Mucosa of descending colon (tissue), 3 donors: Measurements from ENCODE around the gene NPEPL1. TPM values are rescaled to one million over a fixed set of nuclear protein-coding genes. Genes with fewer than 3 reads are reported as not detected.
A peak's percentile ranks its signal among the peaks of the same experiment; 100 is the strongest.

ENCODE experiments used
- ATAC-seq: fragments of 200-7000 bp; cut with Tn5 transposase; one replicate; pipeline ENCODE4 v1.9.1; 2020; ENCODE audit warnings: mild to moderate bottlenecking, moderate library complexity
- DNase-seq, 3 donors: peaks; one replicate each; pipeline ENCODE4 v3.0.0-alpha.2; 2020
- H3K36me3 ChIP-seq: fragments of 200-600 bp; one replicate; pipeline ENCODE4 v1.8.0; 2021; ENCODE audit warnings: low read depth, mild to moderate bottlenecking
- H3K4me1 ChIP-seq: fragments of 200-600 bp; one replicate; pipeline ENCODE4 v1.8.0; 2021; ENCODE audit warnings: low read depth, mild to moderate bottlenecking
- H3K4me3 ChIP-seq: fragments of 200-600 bp; one replicate; pipeline ENCODE4 v1.8.0; 2021; ENCODE audit warnings: mild to moderate bottlenecking
- H3K9me3 ChIP-seq: fragments of 200-600 bp; one replicate; pipeline ENCODE4 v1.8.0; 2021; ENCODE audit warnings: mild to moderate bottlenecking
- intact Hi-C, 2 donors: fragments of 100-400 bp; cut with DNase I in 1 of 2; cut with micrococcal nuclease in 1 of 2; formaldehyde crosslinking; loops; one replicate each; pipeline versions ENCODE4 v1.11.0 to v1.11.1; 2022; cut with DNase I, micrococcal nuclease
- total RNA-seq, 3 donors: library from RNA; stranded (reverse); fragmentation: NEBNext Ultra II Directional in 2 of 3; extraction: Animal tissue kit (Norgen Biotek cat#: 25700) in 2 of 3; gene quantifications; one replicate each; pipeline versions ENCODE4 v1.2.1 to v1.2.4, GENCODE V29; 2021 to 2023
- TF ChIP-seq, protein P1 (sequence below): fragments of 200-600 bp; IDR thresholded peaks from one replicate; pipeline ENCODE4 v1.8.0; 2022; ENCODE audit warnings: antibody characterized with exemption, mild to moderate bottlenecking
- donor health status: DM: no; HTN: no; CAD: no; lungs with moderate emphysema.
- donor health status: DM: no; HTN: no; CAD: no.
- donor health status: DM: no; HTN: yes; CAD: no.

NPEPL1 gene
- total RNA-seq, 3 donors from 2014 or later: 26.8 to 41.6 (median 30.8) TPM

DNA sequence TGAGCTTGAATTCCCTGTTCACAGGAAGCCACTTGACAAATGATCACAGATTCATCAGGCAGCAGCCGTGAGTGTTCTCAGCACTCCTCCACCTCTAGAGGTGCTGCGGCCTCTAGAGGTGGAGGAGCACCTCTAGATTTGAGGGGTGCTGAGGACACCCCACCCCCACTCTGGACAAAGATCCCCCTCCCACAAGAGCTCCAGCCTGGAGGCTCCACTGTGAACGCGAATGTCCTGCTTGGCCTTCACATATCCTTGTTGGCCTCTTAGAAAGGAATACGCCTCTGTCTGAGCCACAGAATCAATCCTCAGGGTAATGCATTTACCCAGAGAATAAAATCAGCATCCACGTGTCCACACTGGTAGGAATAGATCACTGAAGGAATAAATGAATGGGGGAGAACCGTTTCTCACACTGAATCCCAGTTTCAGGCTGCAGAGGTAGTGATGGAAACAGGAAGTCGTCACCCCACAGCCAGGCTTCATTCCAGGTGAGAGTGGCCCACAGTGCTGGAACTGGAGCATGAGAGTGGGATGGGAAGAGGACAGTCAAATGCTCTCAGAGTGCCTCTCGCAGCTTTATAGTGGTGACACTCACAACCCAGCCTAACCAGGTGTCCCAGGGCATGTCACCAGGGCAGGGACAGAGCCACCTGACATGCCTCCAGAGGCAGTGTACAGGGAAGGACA lies 16.6 kb downstream of the NPEPL1 start:
- intact Hi-C loops: no loop called here

DNA sequence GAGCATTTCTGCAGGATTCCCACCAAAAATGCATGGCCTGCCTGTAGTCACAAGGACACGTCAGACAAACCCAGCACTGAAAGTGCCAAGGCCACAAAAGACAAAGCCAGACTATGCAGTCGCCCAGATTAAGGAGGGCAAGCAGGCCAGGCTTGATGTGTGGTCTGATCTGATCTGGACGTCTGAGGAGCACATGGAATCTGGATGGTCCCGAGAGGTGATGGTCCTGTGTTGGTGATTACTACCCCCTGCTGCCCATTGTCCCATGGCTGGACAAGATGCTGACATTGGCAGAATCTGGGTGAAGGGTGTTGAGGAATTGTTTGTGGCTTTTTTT lies 17.1 kb downstream of the NPEPL1 start:
- Histone ChIP-seq H3K36me3 (no peaks in the 10 kb centered on the region), H3K9me3 (no peaks in the 10 kb centered on the region), H3K4me1 (no peaks in the 10 kb centered on the region), H3K4me3 (no peak overlapping the region)
- DNase-seq (no peak), ATAC-seq (no peak)
- intact Hi-C loops: no loop called here
- TF ChIP-seq, protein P1, sequence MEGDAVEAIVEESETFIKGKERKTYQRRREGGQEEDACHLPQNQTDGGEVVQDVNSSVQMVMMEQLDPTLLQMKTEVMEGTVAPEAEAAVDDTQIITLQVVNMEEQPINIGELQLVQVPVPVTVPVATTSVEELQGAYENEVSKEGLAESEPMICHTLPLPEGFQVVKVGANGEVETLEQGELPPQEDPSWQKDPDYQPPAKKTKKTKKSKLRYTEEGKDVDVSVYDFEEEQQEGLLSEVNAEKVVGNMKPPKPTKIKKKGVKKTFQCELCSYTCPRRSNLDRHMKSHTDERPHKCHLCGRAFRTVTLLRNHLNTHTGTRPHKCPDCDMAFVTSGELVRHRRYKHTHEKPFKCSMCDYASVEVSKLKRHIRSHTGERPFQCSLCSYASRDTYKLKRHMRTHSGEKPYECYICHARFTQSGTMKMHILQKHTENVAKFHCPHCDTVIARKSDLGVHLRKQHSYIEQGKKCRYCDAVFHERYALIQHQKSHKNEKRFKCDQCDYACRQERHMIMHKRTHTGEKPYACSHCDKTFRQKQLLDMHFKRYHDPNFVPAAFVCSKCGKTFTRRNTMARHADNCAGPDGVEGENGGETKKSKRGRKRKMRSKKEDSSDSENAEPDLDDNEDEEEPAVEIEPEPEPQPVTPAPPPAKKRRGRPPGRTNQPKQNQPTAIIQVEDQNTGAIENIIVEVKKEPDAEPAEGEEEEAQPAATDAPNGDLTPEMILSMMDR: no peak

More for the DNA sequence above, 16.6 kb downstream of the NPEPL1 start:
- Histone ChIP-seq H3K4me3 (no peak overlapping the region), H3K36me3 (no peaks in the 10 kb centered on the region), H3K4me1 (no peaks in the 10 kb centered on the region), H3K9me3 (no peaks in the 10 kb centered on the region)
- TF ChIP-seq, protein P1: no peak
- DNase-seq (no peak), ATAC-seq (no peak)

DNA sequence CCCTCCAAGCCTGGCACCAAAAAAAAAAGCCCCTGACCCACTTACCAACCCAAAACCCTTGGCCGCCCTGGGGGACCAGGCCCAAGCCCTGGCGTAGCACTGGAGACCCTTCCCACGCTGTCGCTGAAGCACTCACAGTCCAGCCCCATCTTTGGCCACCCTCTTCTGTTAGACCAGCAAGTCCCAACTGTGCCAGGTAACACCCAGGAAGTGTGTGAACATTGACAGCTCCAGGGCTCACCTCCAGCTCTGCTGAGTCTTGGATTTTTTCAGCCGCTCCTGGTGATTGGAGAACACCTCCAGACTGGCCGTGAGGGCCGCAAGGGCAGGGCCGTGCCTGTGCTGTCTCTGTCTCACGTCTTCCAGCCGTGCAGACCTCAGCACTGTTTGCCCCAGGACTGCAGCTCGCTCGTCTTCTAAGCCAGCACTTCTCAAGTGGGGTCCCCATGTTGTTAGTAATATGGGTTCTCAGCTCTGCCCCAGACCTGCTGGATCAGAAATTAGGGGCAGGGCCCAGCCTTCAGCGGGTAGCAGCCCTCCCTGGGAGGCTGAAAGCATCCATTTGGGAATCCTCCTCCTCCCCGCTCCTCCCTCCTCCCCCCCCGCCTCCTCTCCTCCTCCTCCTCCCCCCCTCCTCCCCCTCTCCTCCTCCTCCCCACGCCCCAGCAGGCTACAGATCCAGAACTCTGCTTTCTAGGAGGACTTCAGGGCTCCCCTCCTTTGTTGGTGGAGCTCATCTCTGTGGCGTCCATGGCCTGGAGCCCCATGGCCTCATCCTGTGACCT lies 18.1 kb downstream of the NPEPL1 start:
- intact Hi-C loops: no loop called here
- TF ChIP-seq, protein P1: no peak
- H3K36me3 ChIP-seq: no peaks in the 10 kb centered on the region

DNA sequence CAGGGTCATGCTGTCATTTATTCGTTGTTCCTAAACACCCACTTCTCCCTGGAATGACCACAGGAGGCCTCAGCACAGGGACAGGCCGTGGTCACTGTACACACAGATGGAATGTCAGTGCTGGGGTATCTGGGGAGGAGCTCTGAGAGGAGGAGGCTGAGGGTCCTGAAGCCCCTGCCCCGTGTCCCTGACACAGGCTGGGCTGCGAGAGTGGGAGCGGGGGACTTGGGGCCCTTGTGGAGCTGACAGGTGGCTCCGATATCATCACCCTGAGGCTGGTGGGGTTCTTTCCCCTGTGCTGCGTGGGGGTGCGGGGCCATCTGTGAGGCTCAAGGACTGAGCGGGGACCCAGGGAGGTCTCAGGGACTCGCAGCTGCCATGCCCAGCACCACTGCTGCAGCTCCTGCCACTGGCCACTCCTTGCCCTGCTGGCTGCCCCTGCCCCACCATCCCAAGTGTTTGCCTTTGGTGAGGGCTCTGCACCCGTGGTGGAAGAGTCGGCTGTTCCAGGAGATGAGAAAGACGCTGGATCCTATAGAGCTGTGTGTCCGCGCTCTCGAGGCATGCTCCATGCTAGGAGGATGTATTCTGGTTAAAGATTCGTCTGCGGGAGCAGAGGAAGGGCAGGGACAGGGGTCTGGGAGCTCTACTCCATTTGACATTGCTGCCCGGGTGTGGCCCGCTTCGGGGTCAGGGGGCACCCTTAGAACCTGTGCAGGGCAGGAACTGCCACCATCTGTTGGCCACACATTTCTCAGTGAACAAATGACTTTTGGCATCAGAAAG lies 18.9 kb downstream of the NPEPL1 start:
- TF ChIP-seq, protein P1: no peak
- H3K36me3 ChIP-seq: no peaks in the 10 kb centered on the region
- H3K9me3 ChIP-seq: no peaks in the 10 kb centered on the region
- no peak overlapping the region for H3K4me3 ChIP-seq
- no peak for ATAC-seq
- no peaks in the 10 kb centered on the region for H3K4me1 ChIP-seq
- intact Hi-C loops: no loop called here
- peak in 1 of 3 donors; percentile 5 for DNase-seq

More for the DNA sequence above, 18.1 kb downstream of the NPEPL1 start:
- no peak for ATAC-seq
- no peak overlapping the region for H3K4me3 ChIP-seq
- no peaks in the 10 kb centered on the region for H3K9me3 ChIP-seq
- DNase-seq: peak in 1 of 3 donors; percentile 17
- no peaks in the 10 kb centered on the region for H3K4me1 ChIP-seq

DNA sequence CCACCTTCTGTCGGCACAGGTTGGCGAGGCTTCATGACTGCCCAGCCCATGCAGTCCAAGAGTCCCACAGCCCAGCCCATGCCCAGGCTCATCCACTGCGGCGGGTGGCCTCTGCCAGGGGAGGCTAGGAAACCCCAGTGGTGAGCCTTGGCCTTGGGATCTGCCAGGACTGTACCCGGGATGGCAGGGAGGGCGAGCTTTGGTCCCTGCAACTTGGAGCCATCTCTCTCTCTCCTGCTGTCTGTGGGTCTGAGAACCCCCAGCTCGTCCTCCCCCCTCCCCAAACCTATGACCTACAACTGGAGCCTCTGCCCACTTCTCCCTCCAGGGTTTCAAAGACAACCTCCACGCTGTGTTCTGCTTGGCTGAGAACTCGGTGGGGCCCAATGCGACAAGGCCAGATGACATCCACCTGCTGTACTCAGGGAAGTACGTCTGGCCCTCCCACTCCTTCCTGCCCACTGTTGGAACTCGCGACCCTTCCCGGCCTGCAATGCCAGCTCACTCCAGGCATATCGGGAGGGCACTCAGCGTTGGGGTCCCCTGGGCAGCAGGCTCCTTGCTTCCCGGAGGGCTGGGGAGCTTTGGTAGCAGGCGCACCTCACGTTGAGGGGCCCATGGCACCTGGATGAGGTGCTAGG lies 19.7 kb downstream of the NPEPL1 start:
- H3K4me3 ChIP-seq: no peak overlapping the region
- intact Hi-C loops: no loop called here
- H3K4me1 ChIP-seq: no peaks in the 10 kb centered on the region
- no peaks in the 10 kb centered on the region for H3K9me3 ChIP-seq
- TF ChIP-seq, protein P1: no peak
- DNase-seq (peak in 2 of 3 donors; percentile 11 to 44), ATAC-seq (no peak)
- H3K36me3 ChIP-seq: no peaks in the 10 kb centered on the region
